Stimulated activated CD4-positive, alpha-beta T cell treated with anti-CD3 and anti-CD28 coated beads, Interleukin-15, amount 100 ng/mL, for 48 hours (primary cell): ENCODE measurements around the gene GRM8.
"Not testable (repeated sequence)": the region's sequence is repeated elsewhere in the genome, so short reads cannot be mapped to it uniquely, and the experiment has no call there.

Experiments
- DNase-seq, 2 donors: peaks; one replicate each; pipeline ENCODE4 v3.0.0-alpha.2; 2020; ENCODE audit warnings: low read depth in 2 of 2

Gene GRM8

DNA sequence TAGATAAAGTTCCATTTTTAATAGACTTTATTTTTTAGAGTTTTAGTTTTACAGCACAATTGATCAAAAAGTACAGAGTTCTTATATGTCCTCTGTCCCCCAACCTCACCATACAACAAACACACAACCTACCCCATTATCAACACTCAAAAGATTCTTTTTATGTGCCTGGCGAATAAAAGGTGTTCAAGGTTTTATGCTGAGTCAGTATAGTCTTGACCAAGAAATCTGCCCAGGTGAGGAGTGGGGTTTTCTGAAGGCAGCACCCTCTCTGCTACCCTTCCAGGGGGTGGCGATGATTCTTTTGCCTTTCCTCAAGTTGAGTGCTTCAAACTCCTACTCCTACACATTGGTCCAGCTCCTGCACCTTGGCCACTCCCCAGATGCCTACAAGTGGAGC, 222.9 kb downstream of the GRM8 start:
- DNase-seq, result no peak

- DNase-seq, result no peak
These were observed 230.9 kb downstream of the GRM8 start for GRCh38 chr7:127021857-127022256.

GRCh38 chr7:127021019-127021738, 231.6 kb downstream of the GRM8 start:
- no peak for DNase-seq

DNA sequence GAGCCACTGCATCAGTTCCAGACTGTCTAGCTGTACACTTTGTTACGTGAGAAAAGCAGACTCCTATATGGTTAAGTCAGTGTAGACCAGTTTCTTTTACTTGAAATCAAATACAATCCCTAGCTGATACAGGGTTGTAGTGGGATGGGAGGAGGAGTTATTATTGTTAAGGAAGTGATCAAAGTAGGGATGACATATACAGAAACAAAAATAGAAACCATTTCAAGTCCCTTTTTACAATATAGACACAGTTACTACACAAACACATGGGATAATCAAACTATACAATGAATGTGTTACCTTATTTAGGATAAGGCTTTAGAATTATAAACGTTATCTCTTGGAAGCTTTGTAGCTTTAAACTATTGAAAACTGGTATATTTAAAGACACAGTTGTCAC, 233.9 kb downstream of the GRM8 start:
- DNase-seq, result no peak

DNA sequence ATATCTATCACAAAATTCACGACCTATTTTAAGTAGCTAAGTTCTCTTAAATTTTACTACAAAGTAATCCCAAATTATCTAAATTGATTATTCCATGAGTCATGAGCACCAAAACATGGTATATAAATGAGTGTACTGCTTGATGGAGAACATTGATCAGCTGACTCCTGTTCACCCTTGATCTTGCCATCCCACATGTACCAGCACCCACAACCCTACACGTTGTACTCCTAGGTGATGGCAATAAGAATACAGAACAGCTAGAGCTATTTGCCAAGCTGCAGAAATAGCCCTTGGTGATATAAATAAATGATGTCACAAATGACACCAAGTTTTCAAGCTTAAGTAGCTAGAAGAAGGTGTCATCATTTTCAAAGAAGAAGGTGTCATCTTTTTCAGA, 235.5 kb downstream of the GRM8 start:
- DNase-seq, result no peak

GRCh38 chr7:127000725-127001124, 252.0 kb downstream of the GRM8 start:
- no peak for DNase-seq

- no peak for DNase-seq
These were observed 256.1 kb downstream of the GRM8 start for GRCh38 chr7:126996659-126997058.

DNA sequence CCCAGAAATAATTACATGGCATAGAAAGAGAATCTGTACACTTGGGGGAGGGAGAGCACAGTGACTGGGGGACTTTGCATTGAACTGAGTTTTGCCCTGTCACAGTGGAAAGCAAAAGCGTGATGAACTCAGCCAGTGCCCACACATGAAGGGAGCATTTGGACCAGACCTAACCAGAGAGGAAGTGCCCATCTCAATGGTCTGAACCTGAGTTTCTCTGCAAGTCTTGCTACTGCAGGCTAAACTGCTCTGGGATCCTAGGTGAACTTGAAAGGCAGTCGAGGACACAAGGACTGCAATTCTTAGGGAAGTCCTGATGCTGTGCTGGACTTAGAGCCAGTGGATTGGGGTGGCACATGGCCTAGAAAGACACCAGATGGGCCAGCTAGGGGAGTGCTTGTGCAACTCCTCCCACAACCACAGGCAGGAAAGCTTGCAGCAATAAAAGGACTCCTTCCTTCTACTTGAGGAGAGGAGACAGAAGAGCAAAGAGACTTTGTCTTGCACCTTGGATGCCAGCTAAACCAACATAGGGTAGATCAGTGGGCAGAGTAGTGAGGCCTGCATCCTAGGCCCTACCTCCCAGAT, 259.0 kb downstream of the GRM8 start:
- DNase-seq, result no peak

- DNase-seq, result no peak
These were observed 264.7 kb downstream of the GRM8 start for GRCh38 chr7:126988022-126988421.

DNA sequence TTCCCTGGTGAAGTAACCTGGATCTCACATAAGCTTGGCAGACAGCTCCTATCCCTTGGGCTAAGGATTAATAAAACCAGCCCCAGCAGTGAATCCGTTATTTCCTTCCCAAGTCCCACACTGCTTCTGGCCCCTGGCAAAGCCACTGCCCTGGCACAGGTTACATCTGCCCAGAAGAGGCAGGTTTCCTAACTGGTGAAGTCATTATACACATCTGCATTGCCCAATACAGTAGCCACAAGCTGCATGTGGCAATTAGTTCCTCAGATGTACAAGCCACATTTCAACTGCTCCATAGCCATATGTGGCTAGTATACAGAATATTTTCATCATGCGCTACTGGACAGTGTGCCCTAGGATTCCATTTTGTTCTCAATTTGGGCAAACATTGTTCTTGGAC, 273.0 kb downstream of the GRM8 start:
- DNase-seq, result no peak

GRCh38 chr7:126978865-126979264, 273.9 kb downstream of the GRM8 start:
- DNase-seq, result no peak

DNA sequence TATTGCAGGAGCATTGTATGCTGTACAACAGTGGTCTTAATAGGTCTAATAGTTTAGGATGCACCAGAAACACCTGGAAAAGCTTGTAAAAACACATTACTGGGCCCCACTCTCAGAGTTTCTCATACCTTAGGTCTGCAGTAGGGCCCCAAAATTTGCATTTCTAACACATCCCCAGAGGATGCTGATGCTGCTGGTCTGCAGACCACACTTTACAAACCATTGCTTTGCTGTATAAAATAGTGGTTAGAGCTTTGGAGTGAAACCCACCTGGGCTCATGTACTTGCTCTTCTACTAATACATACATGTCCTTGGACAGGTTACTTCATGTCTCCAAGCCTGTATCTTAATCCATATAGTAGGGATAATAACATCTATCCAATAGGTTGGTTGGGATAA, 279.7 kb downstream of the GRM8 start:
- DNase-seq, result no peak

DNA sequence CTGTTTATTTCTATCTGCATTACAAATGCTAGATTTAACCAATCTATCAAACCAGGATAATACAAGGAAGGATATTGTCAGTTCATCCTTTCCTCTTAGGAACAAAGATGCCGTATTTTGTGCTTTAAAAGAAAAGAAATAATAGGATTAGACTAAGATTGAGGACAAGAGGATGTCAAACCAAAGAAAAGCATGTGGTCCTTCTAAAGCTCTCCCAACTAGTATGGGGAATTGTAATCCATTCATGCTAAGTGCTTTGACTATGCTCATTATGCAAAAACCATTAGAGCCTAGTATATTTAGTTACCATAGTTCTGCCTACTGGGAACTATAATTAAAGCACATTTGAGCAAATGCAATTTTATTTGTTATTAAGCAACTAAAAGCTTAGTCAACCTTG, 280.2 kb downstream of the GRM8 start:
- no peak for DNase-seq

GRCh38 chr7:126959649-126960048, 293.1 kb downstream of the GRM8 start:
- DNase-seq, result no peak

GRCh38 chr7:126958367-126958766, 294.4 kb downstream of the GRM8 start:
- DNase-seq, result no peak

DNA sequence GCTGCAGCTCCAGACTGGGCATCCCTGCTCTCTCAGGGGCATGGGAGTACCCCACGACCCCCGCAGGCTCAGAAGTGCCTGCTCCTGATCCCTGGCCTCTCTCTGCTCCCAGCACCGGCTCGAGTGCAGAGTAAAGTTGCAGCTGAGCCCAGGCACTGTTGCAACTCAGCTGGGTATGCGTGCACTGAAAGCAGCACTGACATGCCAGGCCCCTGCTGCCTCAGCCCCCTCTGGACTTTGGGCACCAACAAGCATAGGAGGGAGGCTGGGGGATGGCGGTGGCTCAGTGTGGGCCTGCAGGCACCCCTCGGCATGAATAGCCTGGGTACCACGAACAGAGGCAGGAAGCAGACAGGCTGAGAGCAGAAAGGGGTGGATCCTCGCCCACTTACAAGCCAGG, 295.3 kb downstream of the GRM8 start:
- no peak for DNase-seq

- DNase-seq, result no peak
These were observed 299.3 kb downstream of the GRM8 start for GRCh38 chr7:126953461-126953860.

GRCh38 chr7:126948664-126949063, 304.1 kb downstream of the GRM8 start:
- DNase-seq, result no peak

GRCh38 chr7:126940723-126941307, 311.9 kb downstream of the GRM8 start:
- DNase-seq, result no peak

- no peak for DNase-seq
These were observed 315.6 kb downstream of the GRM8 start for GRCh38 chr7:126937171-126937570.

DNA sequence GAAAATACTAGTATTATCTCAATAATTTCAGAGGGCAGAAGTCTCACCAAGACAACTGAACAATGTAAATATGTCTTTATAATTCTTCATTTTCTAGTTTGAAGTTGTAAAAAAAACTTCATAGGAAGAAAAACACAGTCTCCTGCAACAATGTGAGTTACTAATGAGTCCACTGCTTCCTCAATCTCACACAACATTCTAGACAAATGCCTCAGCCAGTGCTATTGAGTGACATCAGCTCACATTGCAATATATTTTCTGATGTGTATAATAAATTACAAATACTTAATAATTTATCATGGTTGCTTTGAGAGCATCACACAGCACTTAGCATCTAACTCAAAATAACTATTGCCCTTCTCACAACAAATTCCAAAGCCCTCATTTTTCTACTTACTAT, 321.2 kb downstream of the GRM8 start:
- no peak for DNase-seq

DNA sequence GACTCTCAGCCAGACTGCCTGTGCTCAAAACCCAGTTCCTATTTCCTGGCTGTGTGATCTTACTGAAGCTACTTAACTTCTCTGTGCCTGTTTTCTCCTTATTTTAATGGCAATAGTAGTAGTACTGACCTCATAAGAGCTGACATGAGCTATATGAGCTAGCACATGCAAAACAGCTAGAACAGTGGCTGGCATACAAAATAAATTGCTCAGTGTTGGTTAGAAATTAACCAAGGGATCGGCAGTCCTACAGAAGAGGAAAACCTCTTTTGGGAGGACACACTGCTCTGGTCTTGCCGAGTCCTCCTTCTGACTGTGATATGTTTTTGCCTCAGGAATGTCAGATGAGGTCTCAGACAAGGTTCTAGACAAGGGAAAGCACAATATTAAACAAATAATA, 322.6 kb downstream of the GRM8 start:
- DNase-seq, result no peak

DNA sequence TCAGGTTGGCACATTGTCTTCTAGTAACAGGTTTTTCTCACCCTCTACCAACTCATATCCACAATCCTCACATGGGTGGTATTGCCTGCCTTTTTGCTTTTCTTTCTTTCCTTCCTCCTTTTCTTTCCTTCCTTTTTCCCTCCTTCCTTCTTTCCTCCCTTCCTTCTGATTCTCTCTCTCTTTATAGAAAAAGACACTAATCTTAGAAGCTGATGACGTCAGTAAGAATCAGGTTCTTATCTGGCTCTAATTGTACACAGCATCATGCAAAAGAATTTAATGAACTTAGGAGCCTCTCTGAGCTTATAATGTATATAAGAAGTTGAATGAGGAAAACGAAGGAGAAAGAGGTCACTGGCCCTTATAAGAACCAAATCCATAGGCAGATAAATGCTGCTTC, 328.3 kb downstream of the GRM8 start:
- DNase-seq, result no peak

DNA sequence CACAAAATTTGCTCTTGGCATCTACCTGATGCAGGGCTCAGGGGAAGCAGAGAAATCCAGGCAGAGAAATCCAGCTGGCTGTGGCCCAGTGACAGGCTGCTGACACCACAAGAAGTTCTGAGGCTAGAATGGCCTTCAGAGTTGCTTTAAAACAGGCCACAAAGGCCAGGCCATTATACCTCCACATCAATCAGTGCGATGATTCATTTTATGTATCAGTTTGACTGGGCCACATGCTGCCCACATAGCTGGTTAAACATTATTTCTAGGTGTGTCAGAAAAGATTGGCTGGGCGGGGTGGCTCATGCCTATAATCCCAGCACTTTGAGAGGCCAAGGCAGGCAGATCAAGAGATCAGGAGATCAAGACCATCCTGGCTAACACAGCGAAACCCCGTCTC, 341.1 kb downstream of the GRM8 start:
- not testable (repeated sequence) for DNase-seq
